Calu3 (cell line): ENCODE results near the gene EFCAB12. TPM values are rescaled to one million over a fixed set of nuclear protein-coding genes. Genes with fewer than 3 reads are reported as not detected.
A peak's percentile ranks its signal among the peaks of the same experiment; 100 is the strongest.

ENCODE experiments used
- Bru-seq: library from RNA; stranded (reverse); fragments of 400-500 nt; gene quantifications from one replicate; lab custom pipeline; 2021; lab: Mats Ljungman, UMichigan
- BruChase-seq, 2 experiments: library from RNA; stranded (reverse); fragments of 400-500 nt; gene quantifications; one replicate each; lab custom pipeline; 2021; lab: Mats Ljungman, UMichigan
- BruUV-seq: library from RNA; stranded (reverse); fragments of 400-500 nt; replicated peaks from 2 replicates; lab custom pipeline; 2021; lab: Mats Ljungman, UMichigan
- CTCF ChIA-PET: fragments of 300-600 bp; sonication (Branson Sonifier 250); formaldehyde crosslinking; loops from one replicate; lab custom pipeline; 2022; ENCODE audit warnings: antibody characterized with exemption; lab: Charles Lee
- DNase-seq: peaks from one replicate; pipeline ENCODE4 v3.0.0; 2022
- H3K27ac Mint-ChIP-seq: one replicate; pipeline ENCODE4 v1.8.0; 2022; ENCODE audit warnings: mixed read lengths; ENCODE audit not compliant: unreplicated experiment
- H3K27me3 Mint-ChIP-seq: one replicate; pipeline ENCODE4 v1.8.0; 2022; ENCODE audit warnings: mixed read lengths; ENCODE audit not compliant: unreplicated experiment
- H3K36me3 Mint-ChIP-seq: one replicate; pipeline ENCODE4 v1.8.0; 2022; ENCODE audit warnings: mild to moderate bottlenecking, moderate library complexity, mixed read lengths; ENCODE audit not compliant: insufficient read depth, unreplicated experiment
- H3K4me1 Mint-ChIP-seq: one replicate; pipeline ENCODE4 v1.8.0; 2022; ENCODE audit warnings: mild to moderate bottlenecking, low read depth, mixed read lengths; ENCODE audit not compliant: unreplicated experiment
- H3K4me3 Mint-ChIP-seq: one replicate; pipeline ENCODE4 v1.8.0; 2022; ENCODE audit warnings: mild to moderate bottlenecking, low read depth, moderate library complexity, mixed read lengths; ENCODE audit not compliant: unreplicated experiment
- H3K9me3 Mint-ChIP-seq: one replicate; pipeline ENCODE4 v1.8.0; 2022; ENCODE audit warnings: low read depth, mixed read lengths; ENCODE audit not compliant: unreplicated experiment
- CTCF ChIP-seq: fragments of 200-600 bp; IDR thresholded peaks from one replicate; pipeline ENCODE4 v1.8.0; 2022; ENCODE audit warnings: antibody characterized with exemption; ENCODE audit not compliant: unreplicated experiment
- intact Hi-C: fragments of 100-400 bp; cut with micrococcal nuclease; formaldehyde crosslinking; loops from one replicate; pipeline ENCODE4 v1.10.0; 2022; ENCODE audit not compliant: unreplicated experiment
- long read RNA-seq: library from polyadenylated mRNA; stranded (forward); transcript quantifications from one replicate; pipeline ENCODE4 v2.0.0, GENCODE V29; 2022
- total RNA-seq: library from RNA; stranded (reverse); gene quantifications from 2 replicates; pipeline ENCODE4 v1.2.3, GENCODE V29; 2022

The EFCAB12 gene
- 0.42 and 0.54 TPM in 2 replicates for total RNA-seq
- percentile 18 among the genes with signal in this experiment for Bru-seq, nascent RNA
- BruChase-seq, experiment 1, labeled RNA remaining after a 6-hour chase: percentile 47 among the genes with signal in this experiment
- BruChase-seq, experiment 2, labeled RNA remaining after a 2-hour chase: percentile 42 among the genes with signal in this experiment
- long read RNA-seq: 0 reads

GRCh38 chr3:129428376-129429079, at the start of gene EFCAB12:
Gene EFCAB12, minus strand, starts transcription at chr3:129428636. Its CDS starts 148 bp downstream, at chr3:129428488.
- TF ChIP-seq CTCF: no peak
- intact Hi-C loops: no loop called here
- H3K4me1 Mint-ChIP-seq: peaks cover 13% of the 10 kb centered on the region
- CTCF ChIA-PET: interaction anchor here (0.8 to 1.8 kb wide), 6 partner anchors 13 to 459 kb away, joined by 3 to 9 read pairs (median 4); no protein-coding TSS in a partner anchor
- peaks cover 31% of the 10 kb centered on the region for H3K36me3 Mint-ChIP-seq
- H3K27ac Mint-ChIP-seq: peak within 1 kb of the TSS; percentile 67
- peaks cover 33% of the 10 kb centered on the region for H3K27me3 Mint-ChIP-seq
- BruUV-seq: TSS peak; percentile 10
- DNase-seq: peak; percentile 99
- H3K9me3 Mint-ChIP-seq: no peaks in the 10 kb centered on the region
- H3K4me3 Mint-ChIP-seq: peak within 1 kb of the TSS; percentile 74

- Mint-ChIP-seq H3K4me1 (no peaks in the 10 kb centered on the region), H3K27ac (no peak overlapping the region), H3K36me3 (peaks cover 4% of the 10 kb centered on the region), H3K27me3 (no peaks in the 10 kb centered on the region), H3K4me3 (no peak overlapping the region), H3K9me3 (no peaks in the 10 kb centered on the region)
- DNase-seq: no peak
- no TSS peak for BruUV-seq
- no peak for TF ChIP-seq CTCF
- intact Hi-C loops: no loop called here
- CTCF ChIA-PET: no interaction called here
Observed at GRCh38 chr3:129476586-129476985, 48.1 kb upstream of the EFCAB12 start.

GRCh38 chr3:129475863-129476262, 47.4 kb upstream of the EFCAB12 start:
- no peak overlapping the region for H3K4me3 Mint-ChIP-seq
- no peak overlapping the region for H3K27ac Mint-ChIP-seq

More at GRCh38 chr3:129475863-129476262, 47.4 kb upstream of the EFCAB12 start:
- Mint-ChIP-seq H3K9me3 (no peaks in the 10 kb centered on the region), H3K4me1 (no peaks in the 10 kb centered on the region), H3K27me3 (no peaks in the 10 kb centered on the region), H3K36me3 (peaks cover 4% of the 10 kb centered on the region)
- DNase-seq: no peak
- TF ChIP-seq CTCF: no peak
- BruUV-seq: no TSS peak
- CTCF ChIA-PET: interaction anchor here (0.7 kb wide), 1 partner anchor 9 kb away, joined by 5 read pairs; no protein-coding TSS in a partner anchor
- intact Hi-C loops: no loop called here
